ENCODE measurements around the gene IER5L. TPM values are rescaled to one million over a fixed set of nuclear protein-coding genes. Genes with fewer than 3 reads are reported as not detected.
A peak's percentile ranks its signal among the peaks of the same experiment; 100 is the strongest.

The IER5L gene
- total and polyA plus RNA-seq, 2 experiments from 2014 or later, result 21.5 to 77.4 TPM

DNA sequence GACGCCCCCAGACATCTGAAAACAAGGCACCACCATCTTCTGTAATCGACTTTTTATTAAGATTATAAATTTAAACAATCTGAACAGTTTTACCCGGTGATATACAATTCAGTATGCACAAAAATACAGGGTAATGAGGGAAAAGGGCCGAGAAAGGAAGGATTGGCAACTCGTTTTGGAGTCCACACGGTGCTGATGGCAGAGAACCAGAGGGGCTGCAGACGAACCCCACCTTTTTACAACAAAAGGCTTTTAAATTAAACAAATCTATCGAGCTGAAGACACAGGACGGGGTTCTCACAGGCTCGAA is 2.6 kb downstream of the IER5L start:
- Histone ChIP-seq H3K36me3 (no peaks in the 10 kb centered on the region), H3K27me3 (no peaks in the 10 kb centered on the region), H3K4me3 (peak overlapping the region; percentile 88), H3K27ac (peak overlapping the region; percentile 78), H3K9me3 (ENCODE audit: low read depth) (no peaks in the 10 kb centered on the region), H3K4me1 (ENCODE audit: low read depth) (peaks cover 12% of the 10 kb centered on the region)
- DNase-seq (ENCODE audit: low read depth in 1 of 2, low spot score in 1 of 2), result no peak
- TF ChIP-seq, protein P1, sequence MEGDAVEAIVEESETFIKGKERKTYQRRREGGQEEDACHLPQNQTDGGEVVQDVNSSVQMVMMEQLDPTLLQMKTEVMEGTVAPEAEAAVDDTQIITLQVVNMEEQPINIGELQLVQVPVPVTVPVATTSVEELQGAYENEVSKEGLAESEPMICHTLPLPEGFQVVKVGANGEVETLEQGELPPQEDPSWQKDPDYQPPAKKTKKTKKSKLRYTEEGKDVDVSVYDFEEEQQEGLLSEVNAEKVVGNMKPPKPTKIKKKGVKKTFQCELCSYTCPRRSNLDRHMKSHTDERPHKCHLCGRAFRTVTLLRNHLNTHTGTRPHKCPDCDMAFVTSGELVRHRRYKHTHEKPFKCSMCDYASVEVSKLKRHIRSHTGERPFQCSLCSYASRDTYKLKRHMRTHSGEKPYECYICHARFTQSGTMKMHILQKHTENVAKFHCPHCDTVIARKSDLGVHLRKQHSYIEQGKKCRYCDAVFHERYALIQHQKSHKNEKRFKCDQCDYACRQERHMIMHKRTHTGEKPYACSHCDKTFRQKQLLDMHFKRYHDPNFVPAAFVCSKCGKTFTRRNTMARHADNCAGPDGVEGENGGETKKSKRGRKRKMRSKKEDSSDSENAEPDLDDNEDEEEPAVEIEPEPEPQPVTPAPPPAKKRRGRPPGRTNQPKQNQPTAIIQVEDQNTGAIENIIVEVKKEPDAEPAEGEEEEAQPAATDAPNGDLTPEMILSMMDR (IDR thresholded peaks at IDR 0.05; ENCODE audit: low read depth, low read length), result no peak

DNA sequence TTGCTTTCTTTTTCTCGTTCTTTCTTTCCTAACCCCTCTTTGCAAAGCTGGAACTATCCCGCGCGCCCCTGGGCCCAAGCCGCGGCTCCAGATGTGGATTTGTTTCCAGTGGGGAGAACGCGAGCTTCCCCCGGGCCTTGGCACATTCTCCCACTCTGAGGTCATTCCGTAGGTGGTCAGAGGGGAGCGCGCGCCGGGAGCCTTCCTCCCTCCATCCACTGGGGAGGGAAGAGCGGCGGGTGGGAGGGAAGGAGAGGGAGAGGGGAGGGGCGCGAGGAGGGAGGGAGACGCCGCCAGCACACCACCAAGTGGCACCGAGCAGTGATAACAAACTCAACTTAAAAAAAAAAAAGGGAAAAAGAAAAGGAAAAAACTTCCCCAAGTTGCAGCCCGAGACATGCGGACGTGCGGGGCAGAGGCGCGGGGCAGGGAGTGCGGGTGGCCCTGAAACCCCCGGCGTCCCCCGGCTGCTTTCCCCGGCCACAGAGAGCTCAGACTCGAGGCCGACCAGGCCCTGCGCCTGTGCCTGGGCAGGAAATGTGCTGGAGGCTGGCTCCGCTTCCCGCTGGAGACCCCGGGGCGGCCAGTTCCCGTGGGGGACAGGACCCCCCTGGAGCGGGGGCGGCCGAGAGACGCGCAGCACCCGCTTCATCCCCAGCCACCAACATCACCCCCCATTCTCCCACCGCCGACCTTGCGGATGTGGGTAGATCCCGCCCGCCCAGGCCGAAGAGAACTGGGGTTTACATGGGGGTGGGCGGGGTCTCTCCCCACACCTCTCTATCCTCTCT is 3.1 kb downstream of the IER5L start:
- peaks cover 12% of the 10 kb centered on the region for H3K4me1 ChIP-seq (ENCODE audit: low read depth)
- H3K4me3 ChIP-seq, result peak overlapping the region; percentile 88
- peak; percentile 84 to 97 for DNase-seq (ENCODE audit: low read depth in 1 of 2, low spot score in 1 of 2)
- H3K9me3 ChIP-seq (ENCODE audit: low read depth), result no peaks in the 10 kb centered on the region
- no peaks in the 10 kb centered on the region for H3K36me3 ChIP-seq
- peak overlapping the region; percentile 78 for H3K27ac ChIP-seq
- H3K27me3 ChIP-seq, result no peaks in the 10 kb centered on the region
- TF ChIP-seq, protein P1 (IDR thresholded peaks at IDR 0.05; ENCODE audit: low read depth, low read length), result no peak

GRCh38 chr9:129174102-129174723 is 3.8 kb downstream of the IER5L start:
- peak; percentile 93 to 97 for DNase-seq (ENCODE audit: low read depth in 1 of 2, low spot score in 1 of 2)
- H3K27me3 ChIP-seq, result no peaks in the 10 kb centered on the region
- peak overlapping the region; percentile 78 for H3K27ac ChIP-seq

DNA sequence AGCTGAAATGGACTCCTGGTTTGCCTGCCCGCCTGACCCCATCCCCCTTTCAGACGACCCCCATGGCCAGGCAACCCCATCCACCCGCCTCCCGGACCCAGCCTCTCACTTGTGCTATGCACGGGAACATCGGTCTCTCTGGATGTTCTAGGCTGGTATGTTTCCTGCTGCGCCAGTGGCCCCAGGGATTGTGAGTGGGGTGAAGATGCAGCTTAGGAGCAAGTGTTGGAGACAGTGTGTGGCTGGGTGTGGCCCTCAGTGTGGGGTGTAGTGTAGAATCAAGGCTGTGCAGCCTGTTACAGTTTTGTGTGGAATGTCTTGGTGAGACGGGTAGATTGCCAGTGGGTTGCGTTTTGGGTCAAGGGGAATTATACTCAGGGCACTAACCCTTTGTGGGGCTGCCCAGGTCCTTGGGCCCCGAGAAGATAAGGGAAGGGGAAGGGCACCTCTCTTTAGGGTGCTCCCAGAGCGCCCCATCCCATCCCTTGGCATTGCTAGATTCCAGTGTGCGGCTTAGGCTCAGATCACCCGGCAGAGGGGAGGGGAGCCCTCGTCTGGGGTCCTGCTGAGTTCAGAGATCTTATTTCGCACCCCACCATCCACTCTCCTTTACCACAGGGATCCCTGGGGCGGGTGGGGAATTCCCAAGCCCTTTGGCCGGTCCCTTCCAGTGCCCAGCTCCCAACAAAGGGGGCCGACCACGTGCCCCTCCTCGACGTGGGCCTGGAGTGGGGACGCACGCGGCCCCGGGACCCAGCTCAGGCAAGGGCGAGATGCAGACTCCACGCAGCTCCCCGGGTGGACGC is 4.6 kb downstream of the IER5L start:
- H3K4me1 ChIP-seq (ENCODE audit: low read depth), result peaks cover 8% of the 10 kb centered on the region
- no peaks in the 10 kb centered on the region for H3K9me3 ChIP-seq (ENCODE audit: low read depth)
- TF ChIP-seq, protein P1 (IDR thresholded peaks at IDR 0.05; ENCODE audit: low read depth, low read length), result no peak
- no peaks in the 10 kb centered on the region for H3K27me3 ChIP-seq
- H3K27ac ChIP-seq, result no peak overlapping the region
- no peaks in the 10 kb centered on the region for H3K36me3 ChIP-seq
- H3K4me3 ChIP-seq, result peak overlapping the region; percentile 88
- DNase-seq (ENCODE audit: low read depth in 1 of 2, low spot score in 1 of 2), result peak in 1 of 2 donors; percentile 13

More at GRCh38 chr9:129174102-129174723, 3.8 kb downstream of the IER5L start:
- Histone ChIP-seq H3K4me1 (ENCODE audit: low read depth) (peaks cover 9% of the 10 kb centered on the region), H3K9me3 (ENCODE audit: low read depth) (no peaks in the 10 kb centered on the region), H3K4me3 (peak overlapping the region; percentile 88), H3K36me3 (no peaks in the 10 kb centered on the region)
- TF ChIP-seq, protein P1 (IDR thresholded peaks at IDR 0.05; ENCODE audit: low read depth, low read length), result peak; percentile 98

GRCh38 chr9:129172816-129173215 is 5.2 kb downstream of the IER5L start:
- TF ChIP-seq, protein P1 (IDR thresholded peaks at IDR 0.05; ENCODE audit: low read depth, low read length), result no peak
- no peak overlapping the region for H3K4me3 ChIP-seq
- no peaks in the 10 kb centered on the region for H3K36me3 ChIP-seq
- H3K27me3 ChIP-seq, result no peaks in the 10 kb centered on the region
- peak in 1 of 2 donors; percentile 36 for DNase-seq (ENCODE audit: low read depth in 1 of 2, low spot score in 1 of 2)
- no peaks in the 10 kb centered on the region for H3K9me3 ChIP-seq (ENCODE audit: low read depth)
- H3K4me1 ChIP-seq (ENCODE audit: low read depth), result peaks cover 11% of the 10 kb centered on the region
- no peak overlapping the region for H3K27ac ChIP-seq
